Measurements from ENCODE around the gene MAGI1.
"Not testable (repeated sequence)": the region's sequence is repeated elsewhere in the genome, so short reads cannot be mapped to it uniquely, and the experiment has no call there.

The MAGI1 gene

DNA sequence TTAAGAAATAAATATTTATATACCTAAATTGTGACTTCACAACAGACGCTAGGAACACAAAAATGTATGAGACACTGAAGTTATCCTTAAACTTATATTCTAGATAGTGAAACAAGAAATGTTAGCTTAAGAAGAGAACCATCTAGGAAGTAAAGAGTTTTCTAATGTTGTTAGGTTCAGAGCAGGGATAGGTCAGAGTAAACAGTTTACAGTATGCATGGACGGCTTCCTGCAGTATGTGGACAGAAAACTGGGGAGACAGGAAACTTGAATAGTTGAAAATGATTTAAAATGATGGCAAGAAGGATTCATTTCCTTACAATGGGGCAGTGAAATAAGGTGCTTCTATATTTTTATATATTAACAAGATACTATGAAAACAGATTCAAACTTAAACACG is 449.8 kb downstream of the MAGI1 start:
- DNase-seq (ENCODE audit: low read depth): no peak

DNA sequence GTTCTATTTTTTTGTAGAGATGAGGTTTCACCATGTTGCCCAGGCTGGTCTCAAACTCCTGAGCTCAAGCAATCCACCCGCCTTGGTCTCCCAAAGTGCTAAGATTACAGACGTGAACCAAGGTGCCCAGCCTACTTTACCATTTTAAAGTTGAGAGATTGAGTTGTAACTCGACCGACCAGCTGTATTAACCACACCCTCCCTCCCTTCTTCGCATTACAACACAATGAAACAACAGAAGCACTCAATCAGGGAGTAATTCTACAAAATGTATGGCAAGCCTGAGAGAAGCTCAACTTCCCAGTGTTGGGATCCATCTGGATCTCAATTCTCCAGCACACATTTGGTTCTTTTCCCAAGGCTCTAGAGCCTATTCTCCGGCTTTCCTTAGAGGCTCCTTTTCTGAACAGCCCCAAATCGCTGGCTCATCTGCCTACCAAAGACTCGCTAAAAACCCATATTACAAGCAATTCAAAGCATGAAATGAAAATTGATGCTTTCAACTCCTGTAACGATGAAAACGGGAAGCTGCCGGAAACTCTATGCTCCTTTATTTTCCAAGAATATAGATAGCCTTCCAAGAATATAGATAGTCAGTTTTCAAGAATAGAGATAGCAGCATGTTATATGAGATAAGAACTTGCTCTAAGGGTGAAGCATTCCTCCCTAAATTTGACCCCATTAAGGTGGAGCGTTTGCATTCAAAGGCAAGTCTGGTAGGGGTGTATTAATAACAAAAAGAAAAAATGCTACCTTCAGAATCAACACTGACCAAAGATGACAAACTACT is 450.9 kb downstream of the MAGI1 start:
- DNase-seq (ENCODE audit: low read depth): no peak

DNA sequence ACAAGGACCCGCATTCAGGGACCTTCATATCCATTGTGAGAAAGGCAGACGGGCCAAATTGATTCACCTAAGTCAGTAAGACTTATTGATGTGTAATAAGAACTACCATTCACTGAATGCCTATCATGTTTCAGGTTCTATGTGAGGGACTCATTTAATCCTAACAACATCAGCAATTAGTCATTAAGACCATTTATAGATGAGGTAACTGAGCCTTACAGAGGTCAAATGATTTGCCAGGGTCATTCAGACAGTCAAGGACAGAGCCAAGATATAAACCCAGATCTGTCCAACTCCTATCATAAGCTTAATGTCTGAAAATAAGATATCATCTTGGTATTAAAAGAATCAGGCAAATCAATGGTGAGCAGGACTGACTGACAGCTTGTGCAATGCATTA is 453.8 kb downstream of the MAGI1 start:
- no peak for DNase-seq (ENCODE audit: low read depth)

DNA sequence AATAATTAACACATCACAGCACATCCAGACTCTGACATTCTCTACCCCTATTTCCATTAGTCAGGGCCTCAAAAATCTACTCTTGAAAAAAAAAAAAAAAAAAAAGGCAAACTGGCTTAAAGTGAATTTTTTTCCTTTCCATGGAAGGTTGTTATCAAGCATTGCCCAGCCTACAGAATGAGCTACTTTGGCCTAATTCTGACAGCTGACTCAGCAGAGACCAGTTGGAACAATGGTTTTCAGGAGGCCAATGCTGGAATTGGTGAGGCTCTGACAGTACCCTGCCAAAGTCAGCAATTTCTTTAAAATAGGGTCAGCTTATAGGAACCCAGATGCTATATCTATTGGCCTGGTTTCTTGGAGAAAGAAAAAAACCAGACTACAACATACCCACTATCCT is 454.7 kb downstream of the MAGI1 start:
- DNase-seq (ENCODE audit: low read depth): no peak

DNA sequence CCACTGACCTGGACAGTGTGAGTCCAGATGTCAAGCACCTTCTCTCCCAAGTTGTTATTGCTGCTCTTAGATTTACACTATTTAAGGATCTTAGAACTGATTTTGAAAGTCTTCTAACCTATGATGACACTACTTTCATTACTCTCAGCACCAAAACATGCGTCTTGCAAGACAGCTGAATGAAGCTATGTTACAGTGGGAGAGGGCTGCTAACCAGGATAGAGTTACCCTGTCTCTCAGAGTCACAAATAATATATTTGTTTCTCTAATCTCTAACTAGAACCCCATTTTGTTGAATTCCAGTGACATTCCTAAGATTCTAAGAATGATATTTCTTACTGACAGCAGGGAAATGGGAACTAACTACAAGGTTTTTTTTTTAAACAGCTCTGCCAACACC is 455.5 kb downstream of the MAGI1 start:
- no peak for DNase-seq (ENCODE audit: low read depth)

DNA sequence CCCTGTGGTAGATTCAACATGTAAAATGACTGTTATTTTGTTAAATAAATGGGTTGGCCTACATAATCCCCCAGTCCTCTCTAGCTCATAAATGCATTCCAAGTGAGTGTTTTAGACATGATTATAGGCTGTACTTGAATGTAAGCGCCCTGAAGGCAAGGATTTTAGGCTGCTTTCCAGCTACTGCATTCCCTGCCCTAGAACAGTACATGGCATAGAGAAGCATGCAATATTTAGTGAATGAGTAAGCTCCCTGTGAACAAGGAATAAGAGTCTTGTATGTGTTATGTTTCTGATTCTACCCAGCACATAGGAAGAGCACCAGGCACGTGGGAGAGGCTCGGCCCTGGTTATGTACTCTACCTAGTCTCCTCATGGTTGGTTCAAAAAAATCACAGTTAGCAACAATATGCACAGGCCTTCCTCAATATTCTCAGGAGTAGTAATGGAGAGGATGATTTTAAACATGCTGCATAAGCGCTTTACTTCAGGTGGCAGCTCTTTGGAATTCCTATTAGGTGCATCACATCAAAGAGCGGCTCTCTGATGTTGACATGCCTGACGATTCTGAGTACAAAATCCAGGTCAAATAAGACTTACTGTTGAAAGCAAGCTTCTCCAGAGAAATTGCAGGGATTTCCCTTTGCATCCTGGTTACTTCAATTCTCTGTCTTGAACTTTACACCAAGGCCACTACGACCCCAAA is 456.6 kb downstream of the MAGI1 start:
- no peak for DNase-seq (ENCODE audit: low read depth)

DNA sequence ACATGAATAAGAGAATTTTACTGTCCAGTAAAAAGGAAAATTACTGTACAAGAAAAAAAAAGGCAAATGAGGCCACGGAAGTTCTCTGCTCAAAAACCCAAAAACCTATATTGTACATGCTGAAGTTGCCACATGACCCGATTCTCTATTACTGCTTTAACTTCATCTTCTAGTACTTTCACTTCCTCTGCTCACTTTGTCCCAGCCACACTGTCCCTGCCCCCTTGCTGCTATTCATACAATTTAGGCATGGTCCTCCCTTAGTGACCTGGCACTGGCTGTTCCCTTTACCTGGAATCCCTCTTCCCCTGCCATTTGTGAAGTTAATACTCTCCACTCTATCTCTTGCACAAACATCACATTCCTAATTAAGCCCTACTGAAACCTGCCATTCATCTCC is 457.4 kb downstream of the MAGI1 start:
- no peak for DNase-seq (ENCODE audit: low read depth)

DNA sequence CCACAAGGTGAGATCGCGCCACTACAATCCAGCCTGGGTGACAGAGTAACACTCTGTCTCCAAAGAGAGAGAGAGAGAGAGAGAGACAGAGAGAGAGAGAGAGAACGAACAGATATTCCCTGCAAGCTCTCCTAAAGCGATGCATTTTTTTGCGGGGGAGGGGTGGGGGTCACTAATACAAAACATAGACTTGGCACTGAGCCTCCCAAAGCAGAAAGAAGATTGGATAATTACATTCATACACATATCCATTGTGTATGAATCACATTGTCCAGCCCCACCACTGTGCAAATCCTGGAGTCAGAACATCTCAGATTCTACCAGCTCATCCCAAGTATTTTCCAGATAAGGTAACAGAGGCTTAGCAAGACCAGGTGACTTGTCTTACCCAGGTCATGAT is 459.9 kb downstream of the MAGI1 start:
- DNase-seq (ENCODE audit: low read depth): no peak

DNA sequence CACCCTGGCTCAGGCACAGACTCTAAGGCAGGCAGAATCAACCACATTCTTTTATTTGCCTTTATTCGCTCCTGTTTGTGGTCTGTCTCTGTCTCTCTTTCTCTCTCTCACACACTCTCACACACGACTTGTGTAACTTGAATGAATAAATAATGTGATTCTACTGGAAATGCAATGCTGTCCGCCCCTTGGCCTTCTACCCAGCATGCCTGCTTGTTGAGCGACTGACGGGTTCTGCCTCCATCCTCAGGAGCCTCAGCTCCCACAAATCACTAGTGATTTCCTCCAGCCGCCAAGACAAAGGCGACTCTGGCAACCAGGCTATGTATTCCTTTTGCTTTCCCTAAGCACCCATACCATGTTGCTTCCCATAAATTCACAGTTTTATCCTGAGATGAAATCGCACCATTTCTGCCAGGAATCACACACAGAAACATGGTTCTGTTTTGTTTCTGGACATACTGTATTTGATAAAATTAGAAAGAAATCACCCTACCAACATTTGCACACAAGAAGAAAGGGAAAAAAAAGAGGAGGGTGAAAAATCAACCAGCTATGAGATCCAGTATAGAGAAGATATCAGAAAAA is 460.8 kb downstream of the MAGI1 start:
- no peak for DNase-seq (ENCODE audit: low read depth)

DNA sequence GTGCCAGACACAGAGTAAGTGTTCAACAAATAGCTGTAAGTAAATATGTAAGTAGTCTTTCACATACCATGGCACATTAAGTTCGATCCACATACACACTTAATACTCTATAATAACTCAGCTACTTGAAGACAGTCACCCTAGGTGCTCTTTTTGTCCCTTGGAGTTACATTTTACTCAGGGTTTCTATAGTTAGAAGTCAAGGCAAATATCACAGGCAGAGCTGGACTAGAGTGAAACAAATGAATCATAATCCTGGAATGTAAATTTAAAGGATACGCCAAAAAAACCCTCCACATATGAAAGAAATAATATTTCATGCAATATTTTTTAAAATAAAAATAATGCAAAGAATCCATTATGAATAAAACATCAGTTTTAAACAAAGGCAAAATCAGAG is 461.8 kb downstream of the MAGI1 start:
- no peak for DNase-seq (ENCODE audit: low read depth)

DNA sequence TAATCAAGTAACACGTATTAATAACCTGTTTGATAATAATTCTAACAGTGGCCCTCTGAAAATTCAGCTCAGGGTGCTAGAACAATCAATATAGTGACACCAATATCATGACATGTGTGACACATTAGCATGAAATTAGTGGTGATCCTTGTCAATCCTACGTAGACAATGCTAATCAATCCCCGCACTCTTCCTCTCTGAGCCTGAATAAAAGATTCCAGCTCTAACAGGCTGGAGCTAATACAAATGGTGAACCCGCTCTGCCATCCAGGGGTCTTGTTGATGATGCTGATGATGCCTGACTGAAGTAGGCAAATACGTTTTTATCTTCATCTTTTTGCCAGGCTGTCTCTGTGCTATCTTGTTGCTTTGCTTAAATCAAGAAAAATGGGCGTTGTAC is 462.5 kb downstream of the MAGI1 start:
- DNase-seq (ENCODE audit: low read depth): no peak

DNA sequence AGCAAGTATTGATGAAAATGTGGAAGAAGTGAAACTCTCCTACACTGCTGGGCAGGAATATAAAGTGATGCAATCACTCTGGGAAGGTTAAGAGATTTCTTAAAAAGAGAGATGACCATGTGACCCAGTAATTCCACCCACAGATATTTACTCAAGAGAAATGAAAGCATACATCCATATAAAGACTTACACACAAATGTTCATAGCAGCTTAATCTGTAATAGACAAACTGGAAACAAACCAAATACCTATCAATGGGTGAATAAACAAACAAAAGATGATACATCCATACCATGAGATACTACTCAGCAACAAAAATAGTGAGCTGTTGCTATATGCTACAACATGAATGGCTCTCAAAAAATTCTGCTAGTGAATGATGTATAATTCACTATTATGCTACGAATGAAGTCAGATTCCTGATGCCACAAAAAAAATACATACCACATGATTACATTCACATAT is 463.3 kb downstream of the MAGI1 start:
- no peak for DNase-seq (ENCODE audit: low read depth)

DNA sequence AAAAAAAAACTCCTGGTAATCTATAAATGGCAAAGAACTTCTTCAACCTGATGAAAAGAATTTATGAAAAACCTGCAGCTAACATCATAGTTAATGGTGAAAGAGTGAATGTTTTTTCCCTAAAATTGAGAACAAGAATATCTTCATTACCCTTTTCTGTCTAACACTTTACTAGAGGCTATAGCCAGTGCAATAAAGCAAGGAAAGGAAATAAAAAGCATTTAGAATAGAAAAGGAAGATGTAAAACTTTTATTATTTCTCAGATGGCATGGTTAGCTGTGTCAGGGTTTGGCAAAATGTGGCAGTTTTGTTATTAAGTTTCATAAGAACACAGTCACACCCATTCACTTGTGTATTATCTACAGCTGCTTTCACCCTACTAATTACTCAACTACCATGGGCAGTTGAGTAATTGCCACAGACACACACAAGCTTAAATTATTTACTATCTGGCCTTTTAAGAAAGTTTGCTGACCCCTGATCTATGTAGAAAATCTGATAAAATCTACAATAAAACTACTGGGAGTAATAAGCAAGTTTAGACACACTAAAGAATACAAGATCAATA is 465.1 kb downstream of the MAGI1 start:
- DNase-seq (ENCODE audit: low read depth): no peak

DNA sequence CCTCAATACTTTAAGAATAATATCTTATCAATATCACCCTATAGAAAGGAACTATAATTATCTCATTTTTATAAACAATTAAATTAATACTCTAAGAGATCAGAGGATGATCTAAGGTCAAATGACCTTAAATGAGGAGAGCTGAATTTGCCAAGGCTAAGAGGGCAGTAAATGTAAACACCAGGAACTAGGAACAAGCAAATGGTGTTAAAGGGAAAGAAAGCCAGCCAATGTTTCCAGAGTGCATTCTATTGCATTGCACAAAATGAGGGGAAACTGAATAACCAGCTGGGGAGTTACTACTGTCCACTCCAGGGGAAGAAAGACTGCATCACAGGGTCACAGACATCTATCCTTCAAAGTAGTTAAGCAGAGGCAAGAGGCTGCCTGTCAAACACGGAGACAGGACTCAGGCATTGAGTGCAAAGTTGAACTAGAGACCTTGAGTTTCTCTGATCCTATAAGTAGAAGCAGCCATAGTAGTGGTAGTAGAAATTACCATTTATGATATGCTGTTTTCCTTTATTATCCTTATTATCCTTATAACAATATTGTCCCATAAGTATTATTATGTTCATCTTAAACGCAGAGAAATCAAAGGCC is 466.4 kb downstream of the MAGI1 start:
- no peak for DNase-seq (ENCODE audit: low read depth)

DNA sequence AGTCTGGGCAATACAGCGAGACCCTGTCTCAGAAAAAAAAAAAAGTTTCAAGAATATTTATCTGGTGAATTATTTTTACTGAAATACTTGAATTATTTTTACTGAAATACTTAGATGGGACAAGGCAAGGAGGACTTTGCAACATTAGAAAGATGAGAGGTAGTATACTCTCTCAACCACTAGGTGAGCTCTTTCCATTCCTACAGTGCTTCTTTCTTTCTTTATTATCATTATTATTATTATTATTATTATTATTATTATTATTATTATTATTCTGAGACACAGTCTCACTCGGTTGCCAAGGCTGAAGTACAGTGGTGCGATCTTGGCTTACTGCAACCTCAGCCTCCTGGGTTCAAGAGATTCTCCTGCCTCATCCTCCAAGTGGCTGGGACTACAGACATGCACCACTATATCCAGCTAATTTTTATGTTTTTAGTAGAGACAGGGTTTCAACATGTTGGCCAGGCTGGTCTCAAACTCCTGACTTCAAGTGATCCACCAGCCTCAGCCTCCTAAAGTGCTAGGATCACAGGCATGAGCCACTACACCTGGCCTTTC is 468.8 kb downstream of the MAGI1 start:
- DNase-seq (ENCODE audit: low read depth): no peak

DNA sequence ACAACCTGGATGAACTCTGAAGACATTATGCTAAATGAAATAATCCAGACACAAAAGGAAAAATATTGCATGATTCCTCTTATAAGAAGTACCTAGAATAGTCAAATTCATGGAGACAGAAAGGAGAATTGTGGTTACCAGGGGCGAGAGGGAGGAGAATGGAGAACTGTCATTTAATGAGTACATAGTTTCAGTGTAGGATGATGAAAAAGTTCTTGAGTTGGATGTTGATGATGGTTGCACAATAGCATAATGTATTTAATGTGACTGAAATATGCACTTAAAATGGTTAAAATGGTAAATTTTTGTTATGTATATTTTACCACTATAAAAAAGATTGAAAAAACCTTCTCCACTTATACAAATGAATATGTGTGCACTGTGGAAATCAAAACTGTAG is 469.6 kb downstream of the MAGI1 start:
- DNase-seq (ENCODE audit: low read depth): no peak

DNA sequence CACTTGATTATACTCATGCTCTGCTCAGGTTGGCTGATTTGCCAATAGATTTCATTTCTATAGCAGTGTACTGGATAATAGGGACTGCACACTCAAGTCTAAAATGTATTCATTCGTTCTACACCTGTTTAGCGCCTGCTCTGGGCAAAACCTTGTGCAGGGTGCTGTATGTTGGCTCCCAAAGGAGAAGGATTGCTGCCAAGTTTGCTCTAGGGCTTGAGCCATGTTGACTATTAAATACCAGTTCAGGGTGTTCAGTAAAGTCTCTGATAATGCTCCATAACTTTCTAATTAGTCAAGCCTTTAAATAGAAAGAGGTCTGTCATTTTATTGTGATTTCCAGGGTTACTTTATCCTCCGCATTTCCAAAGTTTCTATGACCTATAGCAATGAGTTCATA is 470.2 kb downstream of the MAGI1 start:
- DNase-seq (ENCODE audit: low read depth): no peak

DNA sequence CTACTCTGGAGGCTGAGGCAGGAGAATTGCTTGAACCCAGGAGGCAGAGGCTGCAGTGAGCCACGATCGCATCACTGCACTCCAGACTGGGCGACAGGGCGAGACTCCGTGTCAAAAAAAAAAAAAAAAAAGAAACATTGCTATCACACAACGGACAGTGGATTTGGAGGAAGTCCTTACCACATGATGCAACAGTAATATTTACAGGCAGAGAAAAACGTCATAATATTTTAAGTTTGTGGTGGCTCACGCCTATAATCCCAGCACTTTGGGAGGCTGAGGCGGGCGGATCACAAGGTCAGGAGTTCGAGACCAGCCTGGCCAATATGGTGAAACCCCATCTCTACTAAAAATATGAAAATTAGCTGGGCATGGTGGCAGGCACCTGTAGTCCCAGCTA is 473.0 kb downstream of the MAGI1 start:
- DNase-seq (ENCODE audit: low read depth): not testable (repeated sequence)

DNA sequence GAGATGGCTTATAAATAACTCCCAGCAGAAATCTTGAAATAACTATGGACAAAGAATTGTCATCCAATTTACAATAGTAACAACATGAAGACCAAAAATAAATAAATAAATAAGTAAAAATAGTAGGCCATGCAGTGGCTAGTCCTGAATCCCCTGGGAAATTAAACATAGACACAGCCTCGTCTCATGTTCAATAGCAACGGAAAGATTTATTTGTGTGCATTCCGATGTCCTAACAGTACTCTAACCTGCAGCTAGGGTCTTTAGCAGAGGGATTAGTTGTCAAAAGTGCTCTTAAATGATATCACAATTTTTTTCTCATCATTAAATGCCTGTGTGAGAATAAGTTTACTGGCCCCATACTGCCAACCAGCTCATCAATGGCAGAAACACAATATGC is 474.2 kb downstream of the MAGI1 start:
- no peak for DNase-seq (ENCODE audit: low read depth)

DNA sequence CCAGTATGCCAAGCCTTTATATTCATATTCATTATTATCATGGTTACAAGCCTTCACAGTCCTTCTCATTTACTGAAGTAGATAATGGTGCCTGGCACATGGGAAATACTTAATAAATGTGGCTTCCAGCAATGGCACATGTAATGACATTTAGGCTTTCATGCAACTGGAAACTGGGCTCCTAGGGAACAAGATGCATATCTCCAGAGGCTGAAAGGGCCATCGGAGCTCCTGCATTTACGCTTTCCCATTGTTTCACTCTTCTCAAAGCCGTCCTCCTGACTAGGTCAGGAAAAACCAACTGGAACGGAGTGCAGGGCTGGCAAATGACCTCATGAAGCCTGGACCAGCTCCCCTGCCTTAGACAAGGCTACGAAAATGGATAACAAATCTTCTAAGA is 474.9 kb downstream of the MAGI1 start:
- no peak for DNase-seq (ENCODE audit: low read depth)

DNA sequence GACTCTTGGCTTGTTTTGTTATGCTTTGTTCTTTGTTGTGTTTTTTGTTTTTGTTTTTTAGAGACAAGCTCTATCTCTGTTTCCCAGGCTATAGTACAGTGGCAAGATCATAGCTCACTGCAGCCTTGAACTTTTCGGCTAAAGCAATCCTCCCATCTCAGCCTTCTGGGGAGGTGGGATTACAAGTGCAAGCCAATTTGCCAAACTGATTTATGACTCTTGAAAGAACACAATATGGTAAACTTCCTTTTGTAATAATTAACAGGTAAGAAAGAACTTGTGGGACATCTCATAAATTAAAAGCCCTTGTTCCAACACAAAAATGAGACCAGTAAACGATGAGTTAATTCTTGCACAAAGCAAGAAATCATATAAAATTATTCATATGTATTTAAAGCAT is 476.3 kb downstream of the MAGI1 start:
- DNase-seq (ENCODE audit: low read depth): no peak

DNA sequence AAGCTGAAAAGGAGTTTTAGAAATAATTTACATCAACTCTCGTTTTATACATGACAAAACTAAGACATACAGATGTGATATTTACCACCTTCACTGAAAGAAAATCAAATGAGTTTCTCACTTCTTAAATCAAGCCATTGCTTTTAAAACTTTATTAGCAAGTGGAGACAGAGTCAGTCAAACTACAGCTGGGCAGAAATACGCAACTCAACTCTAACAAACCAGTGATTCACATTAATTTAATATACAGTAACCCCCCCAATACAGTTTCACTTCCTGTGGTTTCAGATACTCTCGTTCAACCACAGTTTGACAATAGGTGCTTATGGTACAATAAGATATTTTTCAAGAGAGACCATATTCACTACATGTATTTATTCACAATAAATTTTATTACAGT is 477.1 kb downstream of the MAGI1 start:
- DNase-seq (ENCODE audit: low read depth): no peak

Data from activated T-helper 1 cell treated with Interleukin-2 at 50 U/mL for 16 hours (primary cell).